ENCODE measurements around the gene KCTD18.

KCTD18 gene

DNA sequence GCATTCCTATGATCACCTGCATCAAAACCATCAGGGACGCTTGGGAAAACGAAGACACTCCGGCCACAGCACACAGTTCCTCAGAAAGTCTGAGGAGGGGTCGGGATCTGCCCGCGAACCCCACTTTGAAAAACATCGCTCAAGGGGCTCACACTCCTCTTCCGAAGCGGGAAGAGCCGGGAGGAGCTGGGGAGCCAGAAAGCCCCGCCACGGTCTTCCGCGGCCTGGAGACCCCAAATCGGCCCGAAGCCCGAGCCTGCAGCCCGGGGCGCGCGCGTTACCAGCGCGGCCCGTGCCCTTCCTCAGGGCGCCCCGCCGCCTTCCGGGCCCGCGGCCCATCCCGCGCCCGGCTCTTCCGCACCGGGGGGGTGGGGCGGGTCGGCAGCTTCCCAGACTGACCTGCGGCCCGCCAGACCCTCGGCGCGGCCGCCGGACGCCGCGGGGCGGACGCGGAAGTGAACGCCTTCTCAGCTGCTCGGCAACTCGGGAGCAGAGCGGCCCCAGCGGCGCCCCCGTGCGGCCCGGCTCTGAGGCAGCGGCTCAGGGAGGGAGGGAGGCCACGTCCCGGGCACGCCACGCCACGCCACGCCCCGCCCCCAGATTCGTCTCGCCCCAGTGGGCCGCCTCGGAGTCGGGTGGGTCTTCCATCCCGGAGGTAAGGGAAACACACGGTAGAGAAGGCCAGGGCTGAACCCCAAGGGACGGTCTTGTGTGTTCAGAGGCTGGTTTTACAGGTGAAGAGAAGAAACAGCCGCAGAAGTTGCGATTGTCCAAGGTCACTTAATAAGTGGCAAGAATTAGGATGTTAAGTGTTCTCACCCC lies at the start of gene KCTD18:
KCTD18 (minus strand) TSS at position 457 of the 822 bp plus-strand sequence. CDS start 3,052 bp downstream, outside the sequence.
- DNase-seq (ENCODE audit: low read depth in 1 of 2, low spot score in 1 of 2), result peak; percentile 84 to 89

DNA sequence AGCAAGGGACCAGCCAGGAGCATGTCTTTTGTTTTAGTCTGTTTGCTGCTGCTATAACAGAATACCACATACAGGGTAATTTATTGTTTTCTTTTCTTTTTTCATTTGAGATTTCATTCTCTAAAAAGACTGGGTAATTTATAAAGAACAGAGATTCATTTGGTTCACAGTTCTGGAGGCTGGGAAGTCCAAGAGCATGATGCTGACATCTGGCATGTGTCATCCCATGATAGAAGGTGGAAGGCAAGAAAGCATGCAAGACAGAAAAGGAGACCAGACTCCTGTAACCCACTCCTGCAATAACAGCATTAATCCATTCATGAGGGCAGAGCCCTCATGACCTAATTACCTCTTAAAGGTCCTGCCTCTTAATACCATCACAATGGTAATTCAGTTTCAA lies 30.9 kb upstream of the KCTD18 start:
- no peak for DNase-seq (ENCODE audit: low read depth in 1 of 2, low spot score in 1 of 2)

DNA sequence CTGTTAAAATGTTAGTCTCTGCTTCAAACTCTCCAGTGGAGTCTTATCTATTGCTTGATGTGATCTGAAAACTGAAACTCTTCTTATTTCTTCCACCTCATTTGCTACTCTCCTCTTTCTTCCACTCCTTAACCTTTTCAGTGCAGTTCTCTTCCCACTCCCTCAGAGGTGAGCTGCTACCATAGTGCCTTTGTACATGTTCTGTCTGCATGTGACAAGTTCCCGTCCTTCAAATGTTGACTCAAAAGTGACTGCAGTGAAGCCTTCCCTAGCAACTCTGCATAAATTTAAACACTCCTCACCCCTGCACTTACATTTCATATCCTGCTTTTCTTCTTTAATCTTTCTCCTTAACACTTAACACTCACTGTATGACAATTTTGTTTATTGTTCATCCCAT lies 28.3 kb upstream of the KCTD18 start:
- no peak for DNase-seq (ENCODE audit: low read depth in 1 of 2, low spot score in 1 of 2)

DNA sequence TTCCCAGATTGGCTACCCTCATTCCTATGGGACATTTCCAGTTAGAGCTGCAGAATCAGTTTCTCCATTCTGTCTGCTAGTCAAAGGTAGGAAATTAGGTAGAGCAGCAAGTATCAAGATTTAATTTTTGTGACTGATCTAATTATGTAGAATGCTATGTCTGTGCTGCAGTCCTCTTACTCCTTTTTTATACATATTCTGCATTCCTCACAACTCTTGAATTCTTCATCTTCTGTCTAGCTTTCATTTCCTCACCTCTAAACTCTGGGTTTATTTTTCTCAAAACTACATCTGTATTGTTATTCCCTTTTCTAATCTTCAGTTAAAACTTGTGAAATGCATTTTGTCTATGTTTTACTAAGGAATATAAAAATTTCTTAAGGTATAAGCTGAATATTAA lies 24.7 kb upstream of the KCTD18 start:
- no peak for DNase-seq (ENCODE audit: low read depth in 1 of 2, low spot score in 1 of 2)

DNA sequence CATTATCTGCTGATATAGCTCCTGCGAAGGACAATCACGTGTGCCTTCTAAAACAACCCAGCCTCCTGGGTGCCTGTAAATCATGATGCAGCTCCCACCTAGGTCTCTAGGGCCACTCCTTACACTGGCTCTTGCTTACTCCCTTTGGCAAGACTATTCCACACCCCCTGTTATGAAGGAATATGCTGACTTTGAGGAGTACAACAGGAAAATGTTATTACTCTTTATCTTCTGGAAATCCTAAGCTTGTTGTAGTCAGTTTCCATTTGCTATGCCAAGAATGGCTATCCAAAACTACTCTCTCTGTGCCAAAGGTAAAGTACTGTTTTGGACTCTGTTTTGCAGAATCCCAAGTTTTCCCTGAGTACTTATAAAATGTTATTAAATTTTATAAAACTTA lies 23.9 kb upstream of the KCTD18 start:
- no peak for DNase-seq (ENCODE audit: low read depth in 1 of 2, low spot score in 1 of 2)

DNA sequence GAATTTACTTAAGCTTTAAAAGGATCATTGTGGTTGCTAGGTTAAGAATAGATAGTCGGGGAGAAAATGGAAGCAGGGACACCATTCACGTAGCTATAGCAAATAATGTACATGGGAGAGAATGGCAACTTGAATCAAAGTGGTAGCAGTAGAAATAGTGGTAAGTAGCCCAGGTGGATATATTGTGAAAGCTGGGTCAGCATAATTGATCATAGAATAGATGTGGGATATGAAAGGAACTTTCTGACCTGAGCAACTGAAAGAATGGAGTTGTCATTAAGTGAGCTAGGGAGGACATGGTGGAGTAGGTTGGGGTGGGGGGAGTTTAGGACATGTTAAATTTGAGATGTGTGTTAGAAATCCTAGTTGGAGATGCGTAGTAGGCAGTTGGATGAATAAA lies 18.4 kb upstream of the KCTD18 start:
- no peak for DNase-seq (ENCODE audit: low read depth in 1 of 2, low spot score in 1 of 2)

DNA sequence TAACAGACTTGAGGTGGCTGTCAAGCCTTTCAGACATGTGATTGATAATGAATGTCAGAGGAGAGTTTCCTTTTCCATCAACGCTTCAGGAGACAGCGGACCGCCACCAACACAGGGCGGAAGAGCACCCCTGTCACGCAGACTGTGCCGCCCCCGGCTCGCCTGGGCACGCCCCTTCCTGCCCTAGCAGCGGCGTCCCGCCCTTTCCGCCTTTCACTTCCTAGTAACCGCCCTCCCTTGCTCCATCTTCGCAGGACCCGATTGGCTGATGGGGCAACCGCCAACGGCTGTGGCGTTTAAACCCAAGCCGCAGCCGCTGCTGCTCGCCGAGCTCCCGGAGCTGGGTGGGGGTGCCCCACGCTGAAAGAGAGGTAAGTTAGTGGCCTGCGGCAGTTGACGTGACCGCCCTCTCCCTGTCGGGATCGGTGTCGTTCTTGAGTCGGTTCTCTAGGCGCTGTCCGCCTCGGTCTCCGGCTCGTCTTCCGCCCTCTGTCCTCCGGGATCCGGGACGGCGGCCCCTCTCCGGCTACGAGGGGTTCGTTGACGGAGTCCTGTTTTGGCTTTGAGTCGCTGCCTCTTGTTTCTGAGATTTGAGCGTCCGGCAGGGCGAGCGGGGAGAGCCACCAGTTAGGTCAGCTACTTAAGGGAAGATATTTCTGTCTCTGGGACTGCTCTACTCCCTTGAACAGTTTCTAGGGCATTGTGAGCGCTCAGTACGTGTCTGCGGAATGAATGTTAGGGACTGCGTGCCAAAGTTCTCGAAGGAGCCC lies 16.2 kb upstream of the KCTD18 start, which contains the start of gene SGO2:
SGO2 (plus strand) TSS at position 326 of the 770 bp plus-strand sequence. CDS start 6,769 bp downstream, outside the sequence.
- DNase-seq (ENCODE audit: low read depth in 1 of 2, low spot score in 1 of 2), result peak; percentile 92 to 93

DNA sequence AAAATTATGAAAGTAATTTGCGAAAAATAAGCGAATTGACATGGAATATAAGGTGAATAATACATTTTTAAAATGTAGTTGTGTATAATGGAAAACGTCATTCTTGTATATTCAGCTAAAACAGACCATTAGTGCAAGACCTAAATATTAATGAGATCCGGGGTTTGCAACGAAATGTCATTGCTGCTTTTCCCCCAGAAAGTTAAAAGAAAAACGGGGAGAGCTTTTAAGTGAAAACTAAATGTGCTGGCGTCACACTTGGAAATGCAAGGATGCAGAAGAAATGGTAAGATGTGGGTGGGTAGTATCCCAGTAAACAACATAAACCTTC lies 15.6 kb upstream of the KCTD18 start:
- no peak for DNase-seq (ENCODE audit: low read depth in 1 of 2, low spot score in 1 of 2)

DNA sequence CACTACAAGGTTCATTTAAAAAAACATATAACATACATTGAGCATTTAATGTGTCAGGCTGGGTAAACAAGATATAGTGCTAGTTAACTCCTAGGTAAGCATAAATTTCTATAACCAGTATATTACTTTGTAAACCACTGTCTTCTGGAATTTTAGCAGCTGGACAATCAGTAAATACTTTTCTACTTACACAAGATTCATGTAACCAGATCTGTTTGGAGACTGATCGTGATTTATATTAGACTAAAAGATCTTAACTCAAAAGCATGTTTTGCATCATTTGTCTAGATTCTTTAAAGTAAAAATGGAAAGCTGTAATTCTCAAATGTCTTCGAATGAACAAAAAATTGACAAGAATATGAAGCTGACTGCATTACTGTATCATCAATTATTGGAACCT lies 15.2 kb upstream of the KCTD18 start:
- DNase-seq (ENCODE audit: low read depth in 1 of 2, low spot score in 1 of 2), result no peak

DNA sequence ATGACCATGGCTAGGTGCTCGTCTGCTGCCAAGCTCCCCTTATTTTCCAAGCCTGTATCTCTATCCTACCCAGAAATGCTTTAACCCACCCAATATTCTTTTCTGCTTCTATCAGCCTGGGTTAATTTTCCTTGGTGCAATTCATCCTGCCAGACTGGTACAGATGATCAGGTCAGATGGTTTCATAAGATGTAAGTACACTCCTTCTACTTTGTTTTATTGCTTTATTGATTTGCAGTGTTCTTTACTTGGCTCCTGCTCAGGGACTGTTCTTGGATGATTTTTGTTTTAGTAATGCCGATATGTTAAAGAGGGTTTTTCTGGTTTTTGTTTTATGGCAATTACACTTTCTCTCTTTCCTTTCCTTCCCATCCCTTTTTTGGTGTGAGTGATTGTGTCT lies 13.7 kb upstream of the KCTD18 start:
- DNase-seq (ENCODE audit: low read depth in 1 of 2, low spot score in 1 of 2), result no peak

DNA sequence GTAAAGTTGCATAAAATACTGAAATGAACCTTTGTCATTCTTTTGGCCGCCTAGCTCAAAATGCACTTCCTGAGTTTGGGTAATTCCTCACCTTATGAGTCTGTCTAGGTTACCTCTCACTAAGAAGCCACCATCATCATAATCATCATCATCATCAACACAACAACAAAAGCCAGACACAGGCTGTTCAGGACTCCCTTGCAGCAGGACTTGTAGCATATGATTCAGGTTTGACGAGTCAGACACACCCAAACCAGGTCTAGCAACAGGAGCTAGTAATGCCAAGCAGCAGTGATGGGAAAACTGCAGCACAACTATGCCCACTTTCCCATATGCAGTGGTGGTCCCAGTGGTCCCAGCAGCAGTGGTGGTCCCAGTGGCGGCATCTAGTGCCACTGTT lies 13.3 kb upstream of the KCTD18 start:
- DNase-seq (ENCODE audit: low read depth in 1 of 2, low spot score in 1 of 2), result no peak

DNA sequence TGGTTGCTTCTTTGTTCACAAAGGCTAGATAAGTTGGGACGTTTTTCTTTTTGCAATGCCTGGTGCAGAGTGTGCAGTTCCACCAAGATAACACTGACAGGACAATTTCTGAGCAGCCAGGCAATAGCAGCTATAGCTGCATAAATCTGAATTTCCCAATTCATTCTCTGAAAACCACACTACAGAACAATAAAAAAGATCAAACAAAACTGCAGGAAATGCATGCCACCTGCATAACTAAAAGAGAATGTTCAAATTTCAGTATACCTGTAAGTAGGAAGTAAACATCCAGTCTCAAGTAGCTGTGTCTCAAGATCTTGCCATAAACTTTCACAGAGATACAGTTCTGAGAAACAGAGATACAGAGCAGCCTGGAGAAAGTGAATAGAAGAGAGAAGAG lies 5.3 kb upstream of the KCTD18 start:
- no peak for DNase-seq (ENCODE audit: low read depth in 1 of 2, low spot score in 1 of 2)

DNA sequence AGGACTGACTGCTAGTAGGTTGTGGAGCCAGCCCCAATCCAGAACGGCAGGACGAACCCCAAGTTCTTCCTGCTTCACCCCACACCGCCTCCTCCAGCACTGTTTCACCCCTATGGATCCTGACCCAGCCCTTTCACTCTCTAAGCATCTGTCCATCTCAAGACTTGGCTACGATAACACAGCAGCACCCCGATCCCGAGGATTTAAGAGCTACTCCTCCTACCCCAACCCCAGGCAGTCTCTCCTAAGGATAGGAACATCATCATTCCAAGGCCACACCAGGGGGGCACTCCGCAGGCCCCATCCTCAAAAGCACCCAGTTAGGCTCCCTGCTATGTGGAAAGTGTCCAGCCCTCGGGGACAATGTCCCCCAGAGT lies 645 bp downstream of the KCTD18 start:
- no peak for DNase-seq (ENCODE audit: low read depth in 1 of 2, low spot score in 1 of 2)

DNA sequence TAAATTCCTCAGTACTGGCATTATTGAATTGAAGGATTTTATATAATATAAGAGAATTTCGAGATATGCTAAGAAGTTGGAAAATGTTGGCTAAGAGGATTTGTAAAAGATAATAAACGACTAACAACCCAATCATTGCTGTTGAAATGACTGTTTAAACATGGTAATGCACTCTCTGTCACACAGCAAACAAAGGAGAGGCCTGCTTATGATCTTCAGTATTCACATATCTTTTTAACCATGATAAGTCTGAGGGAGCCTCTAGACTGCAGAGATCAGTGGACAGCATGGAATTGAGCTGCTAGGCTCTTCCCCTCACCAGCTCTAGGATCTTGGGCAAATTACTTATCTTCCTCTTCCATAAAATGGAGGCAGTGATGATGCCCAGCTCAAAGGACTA lies 2.7 kb downstream of the KCTD18 start:
- no peak for DNase-seq (ENCODE audit: low read depth in 1 of 2, low spot score in 1 of 2)

DNA sequence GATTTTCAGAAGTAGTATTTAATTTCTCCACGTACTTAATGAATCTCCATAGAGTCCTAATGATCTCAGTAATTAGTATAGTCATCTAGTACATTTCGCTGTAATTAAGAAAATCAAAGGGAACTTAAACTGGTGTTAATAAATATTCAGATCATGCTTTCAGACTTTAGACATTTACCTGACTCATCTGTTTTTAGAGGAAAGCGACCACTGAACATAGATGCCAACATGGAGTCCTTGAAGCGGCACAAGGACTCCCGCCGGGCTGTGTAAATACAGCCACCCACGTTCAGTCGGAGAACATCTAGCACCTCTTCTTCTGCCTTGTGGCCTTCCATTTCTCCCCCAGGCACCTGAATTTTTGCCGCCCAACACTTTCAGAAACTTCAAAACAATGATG lies 3.2 kb downstream of the KCTD18 start:
- DNase-seq (ENCODE audit: low read depth in 1 of 2, low spot score in 1 of 2), result no peak

DNA sequence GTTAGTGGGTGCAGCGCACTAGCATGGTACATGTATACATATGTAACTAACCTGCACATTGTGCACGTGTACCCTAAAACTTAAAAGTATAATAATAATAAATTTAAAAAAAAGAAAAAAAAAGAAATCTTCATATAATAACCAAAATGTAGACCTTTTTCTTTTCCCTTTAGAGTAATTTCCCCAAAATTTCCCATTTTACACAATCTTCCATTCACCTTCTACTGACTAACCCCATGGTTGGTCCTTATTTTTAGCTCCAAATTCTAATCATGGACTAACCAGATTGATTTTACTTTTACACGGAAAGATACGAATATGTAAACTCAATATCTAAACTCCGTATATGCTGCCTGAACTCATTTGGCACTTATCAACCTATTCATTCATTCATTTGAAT lies 7.7 kb downstream of the KCTD18 start:
- no peak for DNase-seq (ENCODE audit: low read depth in 1 of 2, low spot score in 1 of 2)

DNA sequence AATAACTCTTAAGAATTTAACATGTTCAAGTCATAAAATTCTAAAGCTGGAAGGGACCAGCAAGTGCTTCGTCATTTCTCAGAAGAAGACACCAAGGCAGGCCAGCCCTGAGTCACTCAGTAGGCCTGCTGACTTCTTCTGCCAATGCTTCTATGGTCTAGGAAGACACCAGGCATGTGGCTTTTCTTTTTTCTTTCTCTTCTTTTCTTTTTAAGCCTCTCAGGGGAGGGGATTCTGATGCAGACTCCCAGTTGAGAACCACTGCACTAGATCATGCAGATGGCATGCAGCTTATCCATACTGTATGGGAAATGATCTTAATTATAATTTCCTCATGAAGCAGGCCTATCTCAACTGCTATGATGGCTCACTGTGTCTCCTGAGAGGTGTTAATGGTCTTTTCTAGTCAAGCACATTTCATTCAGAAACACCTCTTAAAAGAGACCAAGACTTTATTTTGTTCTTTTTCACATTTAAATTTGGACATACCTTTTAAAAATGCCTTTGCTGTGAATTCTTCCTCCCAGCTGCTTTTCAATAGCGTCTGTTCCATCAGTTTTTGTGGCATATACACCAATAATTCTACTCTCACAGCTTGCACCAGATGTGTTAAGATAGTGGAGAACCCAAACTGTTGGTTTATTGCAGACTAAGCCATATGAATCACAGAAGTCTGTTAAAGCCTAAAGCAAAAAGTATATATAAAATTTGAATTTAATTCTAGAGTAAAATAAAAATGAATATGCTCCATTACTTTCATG lies 11.3 kb downstream of the KCTD18 start:
- no peak for DNase-seq (ENCODE audit: low read depth in 1 of 2, low spot score in 1 of 2)

DNA sequence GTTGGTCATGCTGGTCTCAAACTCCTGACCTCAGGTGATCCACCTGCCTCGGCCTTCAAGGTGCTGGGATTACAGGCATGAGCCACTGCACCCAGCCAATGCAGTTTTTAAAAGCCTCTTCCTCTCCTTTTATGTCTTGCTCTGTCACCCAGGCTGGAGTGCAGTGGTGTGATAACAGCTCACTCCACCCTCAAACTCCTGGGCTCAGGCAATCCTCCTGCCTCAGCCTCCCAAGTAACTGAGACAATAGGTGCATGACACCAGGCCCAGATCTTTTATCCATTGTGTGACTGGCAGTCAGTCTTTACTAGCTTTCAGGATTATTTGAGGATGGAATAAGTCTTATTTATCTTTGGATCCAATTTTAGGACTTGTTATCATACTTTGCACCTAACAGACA lies 13.2 kb downstream of the KCTD18 start:
- no peak for DNase-seq (ENCODE audit: low read depth in 1 of 2, low spot score in 1 of 2)

DNA sequence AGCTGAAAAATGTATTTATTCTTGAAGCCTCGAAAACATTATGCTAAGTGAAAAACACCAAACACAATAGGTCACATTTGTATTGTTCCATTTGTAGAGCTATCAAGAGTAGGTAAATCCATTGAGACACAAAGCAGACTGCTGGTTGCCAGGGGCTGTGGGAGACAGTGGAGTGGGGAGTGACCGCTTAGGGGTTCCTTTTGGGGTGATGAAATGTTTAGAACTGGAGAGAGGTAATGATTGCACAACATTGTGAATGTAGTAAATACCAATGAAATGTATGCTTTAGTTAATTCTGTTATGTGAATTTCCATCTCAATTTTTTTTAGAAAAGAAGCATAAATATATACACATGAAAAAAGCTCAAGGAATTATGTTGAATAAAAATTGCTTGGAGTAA lies 15.8 kb downstream of the KCTD18 start:
- no peak for DNase-seq (ENCODE audit: low read depth in 1 of 2, low spot score in 1 of 2)

DNA sequence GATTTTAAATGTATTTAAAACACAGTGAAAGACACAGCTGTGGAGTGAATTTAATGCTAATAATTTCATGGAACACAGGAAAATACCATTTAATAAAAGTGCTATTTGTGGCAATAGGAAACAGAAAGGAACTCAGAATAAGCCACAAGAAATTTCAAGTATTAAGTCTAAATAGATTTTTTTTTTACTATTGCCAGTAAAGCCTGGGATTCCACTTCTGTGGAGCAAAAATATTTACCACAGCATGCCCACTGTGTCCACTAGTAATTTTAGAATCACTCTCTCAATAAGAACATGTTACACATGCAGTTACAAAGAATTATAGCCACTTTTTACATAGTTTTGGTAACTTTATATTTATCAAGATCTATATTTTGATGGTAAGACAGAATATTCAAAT lies 17.2 kb downstream of the KCTD18 start:
- no peak for DNase-seq (ENCODE audit: low read depth in 1 of 2, low spot score in 1 of 2)

DNA sequence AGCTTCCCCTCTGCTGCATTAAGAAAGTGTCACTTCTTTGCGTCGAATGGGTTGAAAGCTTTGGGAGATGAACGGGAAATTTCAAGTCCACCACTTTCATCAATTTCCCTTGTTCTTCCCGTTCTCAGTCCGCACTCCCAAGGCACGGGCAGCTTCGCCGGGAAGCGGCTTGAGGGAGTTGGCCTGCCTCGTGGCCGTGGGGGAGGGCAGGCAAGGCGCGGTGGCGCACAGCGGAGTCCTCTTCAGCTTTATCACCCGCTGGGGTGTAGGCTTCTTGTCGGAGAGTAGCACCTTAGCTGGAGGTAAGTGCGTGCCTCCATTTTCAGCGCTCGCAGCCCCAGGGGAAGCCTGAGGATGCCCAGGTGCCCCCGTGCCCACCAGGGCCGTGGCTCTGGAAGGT lies 19.9 kb downstream of the KCTD18 start:
- no peak for DNase-seq (ENCODE audit: low read depth in 1 of 2, low spot score in 1 of 2)

DNA sequence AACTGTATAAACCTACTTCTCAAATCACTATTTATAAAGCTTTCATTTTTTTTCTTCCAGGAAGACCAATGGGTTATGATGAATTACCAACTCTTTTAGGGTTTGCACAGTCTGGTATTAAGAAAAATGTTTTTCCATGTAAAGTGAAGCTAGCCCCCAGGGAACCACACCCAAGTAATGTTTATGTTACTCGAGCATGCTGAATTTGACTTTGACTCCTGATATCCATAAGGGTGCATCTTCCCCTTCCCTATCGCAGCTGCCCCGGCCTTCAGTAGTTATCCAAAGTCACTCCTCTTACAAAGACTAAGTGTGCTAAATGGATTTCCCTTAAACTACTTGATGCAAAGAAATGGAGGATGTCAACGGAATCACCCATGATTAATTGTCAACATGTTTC lies 21.7 kb downstream of the KCTD18 start:
- no peak for DNase-seq (ENCODE audit: low read depth in 1 of 2, low spot score in 1 of 2)
